ENCODE data around the gene MAST4.

The MAST4 gene

DNA sequence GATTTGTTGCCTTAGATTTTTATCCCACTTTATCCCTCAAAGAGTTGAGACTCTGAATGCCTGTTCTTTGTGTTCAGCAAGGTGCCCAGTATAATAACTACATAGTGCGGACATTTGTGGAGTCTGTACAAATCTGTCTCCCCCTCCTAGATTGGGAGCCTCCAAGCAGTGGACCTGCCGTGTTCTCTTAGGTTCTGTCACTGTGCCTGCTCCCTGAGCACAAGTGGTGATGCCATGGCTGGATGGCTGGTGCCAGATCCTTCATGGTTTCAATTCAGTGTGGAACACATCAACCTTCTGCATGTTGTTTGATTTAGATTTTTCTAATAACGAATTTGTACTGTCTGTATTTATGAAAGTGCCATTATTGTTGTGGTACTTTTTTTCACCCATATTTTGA, 307.5 kb downstream of the MAST4 start:
- DNase-seq (ENCODE audit: low read depth, low spot score): no peak

DNA sequence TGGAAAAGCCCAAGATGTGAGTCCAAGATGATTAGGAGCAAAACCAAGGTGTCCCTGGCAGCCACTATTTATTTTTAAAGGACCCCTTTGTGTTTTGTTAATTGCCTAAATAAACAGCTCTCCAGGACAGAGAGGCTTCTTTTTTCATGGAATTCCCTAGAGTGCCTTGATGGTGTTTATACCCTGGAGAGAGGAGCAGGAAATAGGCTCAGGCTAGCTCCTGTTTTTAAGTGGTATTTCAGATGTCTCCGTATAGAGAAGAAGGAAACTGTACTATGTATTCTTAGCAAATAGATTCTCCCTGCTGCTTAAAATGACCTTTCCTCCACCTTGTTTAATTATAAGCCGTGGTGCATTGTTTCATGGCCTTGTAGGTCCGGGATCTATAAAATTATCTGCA, 308.0 kb downstream of the MAST4 start:
- DNase-seq (ENCODE audit: low read depth, low spot score): no peak

DNA sequence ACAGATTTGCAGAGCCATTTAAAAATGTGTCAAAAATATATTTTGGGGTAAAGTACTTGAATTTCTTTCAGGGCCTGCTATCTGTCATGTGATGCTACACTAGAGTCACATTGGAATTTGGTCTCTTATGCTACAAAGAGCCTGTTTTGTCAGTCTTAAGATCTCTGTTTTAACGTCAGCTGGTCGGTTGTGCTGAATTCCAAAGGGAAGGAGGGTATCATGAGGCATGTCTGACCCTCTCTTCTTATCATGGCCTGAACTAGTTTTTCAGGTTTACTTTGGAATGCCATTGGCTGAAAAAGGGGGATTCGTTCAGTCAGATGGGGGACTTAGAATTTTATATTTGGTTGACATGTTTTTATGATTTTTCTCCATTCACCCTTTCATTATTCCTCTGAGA, 309.8 kb downstream of the MAST4 start:
- no peak for DNase-seq (ENCODE audit: low read depth, low spot score)

DNA sequence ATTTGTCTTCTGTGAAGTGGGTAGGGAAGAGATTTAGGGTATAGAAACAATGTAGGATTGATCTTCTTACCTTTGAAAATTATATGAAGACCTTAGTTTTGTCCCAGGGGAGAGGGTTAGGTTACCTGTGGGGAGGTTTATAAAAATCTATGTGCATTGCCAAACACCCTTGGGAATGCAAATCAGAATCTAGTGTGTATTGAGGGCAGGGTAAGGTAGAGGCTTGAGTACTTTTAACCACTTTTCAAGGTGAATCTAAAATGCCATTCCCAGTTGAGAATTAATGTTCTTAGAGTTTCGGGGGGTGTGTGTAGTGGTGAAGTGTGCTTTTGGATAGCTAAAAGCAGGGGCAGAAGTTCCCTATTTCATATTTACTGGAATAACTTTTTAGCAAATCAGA, 312.0 kb downstream of the MAST4 start:
- no peak for DNase-seq (ENCODE audit: low read depth, low spot score)

DNA sequence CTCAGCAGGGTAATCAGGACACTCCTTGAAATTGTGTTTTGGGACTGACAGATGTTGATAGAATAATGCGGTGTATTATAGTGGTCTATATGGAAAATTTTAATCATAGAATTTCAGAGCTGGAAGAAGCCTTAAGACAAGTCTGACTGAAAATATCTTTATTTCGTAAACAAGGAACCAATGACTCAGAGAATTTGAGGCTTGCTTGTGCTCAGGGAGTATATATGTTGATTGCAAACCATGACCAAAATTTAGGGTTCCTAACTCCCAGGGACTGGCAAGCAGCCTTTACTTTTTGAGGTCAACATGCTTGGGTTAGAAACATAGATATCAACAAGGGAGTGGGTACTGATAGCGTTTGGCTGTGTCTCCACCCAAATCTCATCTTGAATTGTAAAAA, 313.2 kb downstream of the MAST4 start:
- no peak for DNase-seq (ENCODE audit: low read depth, low spot score)

DNA sequence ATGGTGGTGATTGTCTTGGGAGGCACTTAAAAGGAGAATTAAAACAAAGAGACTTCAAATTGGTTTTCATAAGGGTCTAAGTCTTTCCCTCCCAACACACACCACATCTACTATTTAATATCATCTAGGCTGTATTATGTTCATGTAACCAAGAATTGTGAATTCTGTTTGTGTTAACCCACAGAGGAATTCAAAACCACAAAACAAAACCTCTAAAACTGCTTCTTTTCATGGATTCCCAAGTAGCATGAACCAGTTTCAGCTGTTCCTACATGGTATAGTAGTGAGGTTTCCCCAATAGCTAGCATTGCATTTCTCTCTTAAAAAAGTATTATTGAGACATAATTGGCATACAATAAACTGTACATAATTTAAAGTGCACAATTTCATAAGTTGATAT, 316.6 kb downstream of the MAST4 start:
- no peak for DNase-seq (ENCODE audit: low read depth, low spot score)

DNA sequence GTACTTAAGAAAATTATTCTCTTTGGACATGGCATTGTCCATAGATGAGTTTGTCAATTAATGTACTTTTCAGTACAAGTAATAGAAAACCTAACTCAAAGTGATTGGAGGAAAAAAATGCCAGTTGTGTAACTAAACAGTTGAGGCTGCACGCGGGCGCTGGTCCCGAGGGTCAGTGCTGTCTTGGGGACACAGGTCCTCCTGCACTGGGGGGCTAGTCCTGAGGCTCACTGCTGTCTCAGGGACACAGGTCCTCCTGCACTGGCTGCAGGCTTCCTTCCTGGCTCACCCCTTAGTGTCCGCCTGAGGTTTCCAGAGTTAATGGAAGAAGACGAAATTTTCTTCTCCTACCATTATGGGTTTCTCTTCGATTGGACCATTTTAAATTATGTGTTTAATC, 319.3 kb downstream of the MAST4 start:
- no peak for DNase-seq (ENCODE audit: low read depth, low spot score)

DNA sequence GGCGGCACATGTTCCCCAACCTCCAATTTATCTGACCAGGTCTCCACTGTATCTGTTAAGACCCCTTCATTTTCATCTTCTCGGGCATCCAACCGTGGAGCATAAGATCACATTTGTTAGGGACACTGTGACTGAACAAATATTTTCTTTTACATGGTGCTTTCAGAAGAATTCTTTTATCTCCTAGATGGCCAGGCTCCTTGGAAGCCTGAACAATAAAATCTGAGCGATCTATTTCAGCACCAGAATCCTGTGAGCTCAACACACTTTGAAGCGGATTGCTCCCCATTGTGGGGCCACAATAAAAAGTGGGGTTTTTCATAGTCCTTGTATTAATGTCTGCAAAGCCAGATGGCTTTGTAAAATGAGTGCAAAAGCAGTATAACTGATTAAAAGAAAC, 326.7 kb downstream of the MAST4 start:
- DNase-seq (ENCODE audit: low read depth, low spot score): no peak

DNA sequence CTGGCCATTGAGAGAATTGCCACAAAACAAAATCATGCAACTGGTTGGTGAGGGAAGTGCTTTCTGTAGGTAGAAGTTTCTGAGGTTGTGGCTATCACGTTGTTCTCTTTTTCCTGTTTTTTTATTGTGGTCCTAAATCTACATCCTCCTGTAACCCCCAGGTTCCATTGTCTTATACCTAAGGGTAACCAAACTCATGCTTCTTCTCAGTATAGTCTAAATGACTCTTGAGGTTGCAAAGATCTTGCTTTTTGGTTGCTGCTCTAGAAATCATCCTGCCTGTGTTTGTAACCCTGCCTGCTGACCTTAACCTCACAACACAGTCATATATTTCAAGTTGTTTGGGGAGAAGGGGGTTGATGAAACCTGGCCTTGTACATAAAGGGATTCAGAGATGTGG, 327.3 kb downstream of the MAST4 start:
- DNase-seq (ENCODE audit: low read depth, low spot score): no peak

DNA sequence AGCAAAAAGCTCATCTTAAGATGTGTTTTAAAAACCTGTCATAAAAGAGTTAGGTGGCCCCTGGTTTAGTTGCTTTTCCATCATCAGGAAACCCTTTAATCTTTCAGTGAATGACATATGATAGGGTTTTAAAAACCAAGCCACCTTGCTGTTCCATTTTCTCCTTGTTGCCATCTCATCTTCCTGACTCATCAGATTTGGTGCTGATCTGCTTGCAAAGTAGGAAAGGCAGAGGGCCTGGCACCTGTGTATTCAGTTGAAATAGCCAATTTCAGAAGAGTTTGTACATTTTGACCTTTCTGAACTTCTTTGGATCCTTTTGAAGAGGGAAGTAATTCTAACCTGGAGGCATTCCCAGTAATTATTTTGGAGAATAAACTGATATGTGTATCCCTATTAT, 327.7 kb downstream of the MAST4 start:
- DNase-seq (ENCODE audit: low read depth, low spot score): no peak

DNA sequence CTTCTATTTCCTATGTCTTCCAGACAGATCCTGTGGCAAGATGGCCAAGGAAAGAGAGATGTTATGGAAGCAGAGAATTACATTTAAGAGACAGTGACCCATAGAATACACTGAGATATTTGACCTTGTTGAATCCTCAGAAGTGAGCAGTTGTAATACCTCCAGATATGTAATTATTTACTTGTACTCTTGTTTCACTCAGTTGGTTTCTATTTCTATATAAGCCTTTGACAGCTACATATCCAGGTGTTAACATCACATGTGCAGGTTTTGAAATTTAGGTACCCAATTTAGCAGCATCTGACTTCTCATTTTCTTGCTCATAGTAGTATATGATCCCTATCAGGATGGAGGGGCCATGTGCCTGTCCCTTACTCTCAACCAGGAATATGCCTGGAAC, 330.9 kb downstream of the MAST4 start:
- no peak for DNase-seq (ENCODE audit: low read depth, low spot score)

DNA sequence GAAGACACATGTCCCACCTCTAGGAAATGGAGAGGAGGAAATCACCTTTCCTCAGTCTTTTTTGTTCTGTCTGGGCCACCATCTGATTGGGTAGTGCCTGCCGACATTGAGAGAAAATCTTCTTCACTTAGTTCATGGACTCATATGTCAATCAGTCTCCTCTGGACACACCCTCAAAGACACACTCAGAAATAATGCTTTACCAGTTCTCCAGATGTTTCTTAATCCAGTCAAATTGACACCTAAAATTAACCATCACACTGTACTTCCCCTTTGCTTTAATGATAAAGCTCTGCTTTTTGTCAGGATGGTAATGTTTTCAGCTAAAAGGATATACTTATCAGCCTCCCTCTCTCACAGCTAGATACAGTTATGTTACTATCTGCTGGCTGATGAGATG, 333.1 kb downstream of the MAST4 start:
- DNase-seq (ENCODE audit: low read depth, low spot score): no peak

DNA sequence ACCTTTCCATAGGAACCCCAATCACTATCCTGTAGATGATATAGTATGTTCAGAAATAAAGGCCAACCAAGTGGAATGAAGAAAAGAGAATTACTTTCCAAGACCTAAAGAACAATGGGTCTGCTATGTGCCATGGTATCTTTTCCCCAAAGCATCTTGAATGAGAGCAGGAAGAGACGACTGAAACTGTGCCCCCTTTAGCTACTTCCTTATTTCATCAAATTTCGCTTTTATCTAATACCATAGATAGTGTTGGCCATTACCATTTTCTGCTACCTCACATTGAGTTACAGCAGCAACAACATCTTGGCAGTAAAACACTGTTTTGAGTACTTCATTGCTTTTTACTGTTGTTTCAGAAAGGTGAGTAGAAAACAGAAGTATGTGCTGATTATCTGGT, 333.8 kb downstream of the MAST4 start:
- DNase-seq (ENCODE audit: low read depth, low spot score): no peak

DNA sequence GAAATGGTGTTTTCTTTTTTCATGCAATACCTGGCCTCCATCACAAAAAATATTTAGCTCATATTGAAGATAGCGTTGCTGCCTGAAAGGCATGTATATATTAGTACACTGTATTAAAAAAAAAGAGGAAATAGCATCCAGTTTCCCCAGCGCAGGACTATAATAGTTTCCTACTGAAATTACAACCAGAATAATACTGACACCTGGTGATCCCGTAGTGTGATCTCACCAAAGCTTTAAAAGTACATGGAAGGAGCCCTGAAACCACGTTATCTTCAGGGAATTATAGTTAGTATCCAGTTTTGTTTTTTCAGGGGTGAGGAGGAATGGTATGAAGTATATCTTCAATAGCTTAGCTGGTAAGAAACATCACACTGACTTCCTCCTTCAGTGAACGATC, 335.5 kb downstream of the MAST4 start:
- DNase-seq (ENCODE audit: low read depth, low spot score): no peak

DNA sequence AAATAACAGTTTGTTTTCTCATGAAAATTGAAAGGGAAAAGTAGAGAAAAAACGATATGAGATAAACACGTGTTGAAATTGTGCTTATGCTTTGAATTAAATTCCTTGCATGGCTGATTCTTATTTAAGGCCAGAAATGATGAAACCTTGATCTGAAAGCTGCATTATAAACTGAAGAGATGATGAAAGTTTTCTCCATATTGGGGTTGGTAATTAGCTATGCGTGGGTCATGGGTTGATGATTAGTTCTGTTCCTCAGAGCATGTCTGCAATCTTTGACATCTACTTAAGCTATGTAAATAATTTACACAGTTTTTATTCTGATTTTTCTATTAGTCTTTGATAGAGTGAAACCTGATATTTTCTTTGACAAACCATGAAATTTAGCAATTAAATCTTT, 336.3 kb downstream of the MAST4 start:
- DNase-seq (ENCODE audit: low read depth, low spot score): no peak

DNA sequence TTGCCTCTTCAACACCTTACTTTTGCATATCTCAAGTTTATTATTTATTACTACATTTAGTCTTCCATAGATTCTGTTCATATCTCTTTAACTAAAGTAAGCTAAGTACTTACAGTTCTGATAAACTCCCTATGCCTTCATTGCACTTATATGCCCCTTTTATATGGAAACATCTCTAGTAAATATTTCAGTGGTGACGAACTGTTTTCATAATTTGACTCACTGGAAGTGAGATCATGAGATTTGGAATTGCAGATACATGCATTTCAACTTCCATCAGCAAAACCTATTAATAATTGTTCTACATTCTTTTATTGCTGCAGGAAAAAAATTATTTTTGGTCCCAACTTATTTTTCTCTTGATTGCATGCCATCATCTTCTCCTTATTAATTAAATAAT, 336.9 kb downstream of the MAST4 start:
- DNase-seq (ENCODE audit: low read depth, low spot score): no peak

DNA sequence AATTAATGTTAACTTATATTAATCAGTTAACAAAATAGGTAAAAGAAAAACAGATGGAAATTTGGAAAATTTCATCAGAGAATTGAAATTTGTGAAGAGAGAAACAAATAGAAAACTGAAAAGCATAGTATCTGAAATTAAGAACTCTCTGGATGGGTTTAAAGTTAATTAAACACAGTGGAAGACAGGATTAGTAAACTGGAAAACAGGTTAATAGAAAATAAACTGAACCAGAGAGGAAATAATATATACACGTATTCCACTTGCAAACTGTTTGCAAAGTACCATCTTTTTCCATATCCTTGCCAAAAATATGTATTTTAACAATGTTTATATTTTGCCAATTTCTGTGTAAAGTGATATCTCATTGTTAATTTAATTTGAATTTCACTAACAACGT, 342.9 kb downstream of the MAST4 start:
- no peak for DNase-seq (ENCODE audit: low read depth, low spot score)

DNA sequence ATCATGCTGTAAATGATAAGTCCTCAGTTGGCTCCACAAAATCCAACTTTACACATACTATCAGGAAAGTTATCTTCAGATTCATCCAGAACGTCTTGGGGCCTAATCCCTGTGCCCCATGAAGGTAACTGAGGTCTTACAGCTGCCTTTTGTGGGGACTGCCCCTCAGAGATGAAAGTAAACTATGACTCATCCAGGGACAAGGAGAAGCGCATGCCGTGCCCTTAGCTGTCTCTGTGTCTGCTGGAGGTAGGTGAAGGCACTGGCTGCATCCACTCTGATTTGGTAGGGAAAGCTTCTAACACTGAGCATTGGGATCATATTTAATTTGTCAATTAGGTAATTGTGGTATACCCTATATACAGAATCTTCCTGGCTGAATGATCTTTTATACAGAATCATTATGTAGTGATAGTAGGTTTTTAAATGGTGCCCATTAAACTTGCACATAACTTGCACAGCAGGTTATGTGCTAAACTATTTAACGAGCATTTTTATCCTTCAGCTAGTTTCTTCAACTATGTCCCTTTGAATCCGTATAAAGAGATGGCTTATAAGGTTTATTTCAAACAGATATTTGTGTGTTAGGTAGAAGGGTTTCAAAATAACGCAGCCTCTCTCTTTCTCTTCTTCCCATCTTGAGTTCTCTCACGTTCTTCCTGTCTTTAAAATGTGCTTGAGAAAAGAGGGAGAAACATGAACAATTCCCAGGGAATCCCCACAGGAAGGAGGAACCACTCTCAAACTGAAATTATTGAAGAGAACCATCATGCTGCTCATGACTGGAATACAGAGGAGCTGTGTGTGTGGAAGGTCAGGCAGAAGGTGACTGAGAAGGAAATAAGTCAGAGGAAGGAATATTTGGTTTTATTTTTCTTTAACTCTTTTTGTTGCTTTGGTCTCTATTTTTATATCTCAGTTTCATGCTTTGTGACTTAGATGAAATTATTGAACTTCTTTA, 349.5 kb downstream of the MAST4 start:
- no peak for DNase-seq (ENCODE audit: low read depth, low spot score)

DNA sequence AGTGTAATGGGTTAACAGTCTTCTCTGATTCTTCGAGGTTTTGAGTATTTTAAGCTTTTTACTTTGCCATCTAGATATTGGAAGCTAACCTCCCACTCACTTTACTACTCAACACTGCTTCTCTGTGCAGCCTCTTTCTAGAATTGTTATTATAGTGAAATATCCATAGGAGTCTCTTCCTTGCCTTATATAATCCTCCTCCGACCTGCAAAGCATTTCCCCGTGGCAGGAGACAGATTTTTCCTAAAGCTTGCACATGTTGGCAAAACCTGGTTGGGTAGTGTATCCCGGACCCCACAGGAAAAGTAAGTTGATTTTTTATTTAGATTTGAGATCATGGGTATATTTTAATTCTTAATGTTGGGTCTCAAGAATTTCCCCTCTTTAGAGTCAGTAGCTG, 351.3 kb downstream of the MAST4 start:
- no peak for DNase-seq (ENCODE audit: low read depth, low spot score)

DNA sequence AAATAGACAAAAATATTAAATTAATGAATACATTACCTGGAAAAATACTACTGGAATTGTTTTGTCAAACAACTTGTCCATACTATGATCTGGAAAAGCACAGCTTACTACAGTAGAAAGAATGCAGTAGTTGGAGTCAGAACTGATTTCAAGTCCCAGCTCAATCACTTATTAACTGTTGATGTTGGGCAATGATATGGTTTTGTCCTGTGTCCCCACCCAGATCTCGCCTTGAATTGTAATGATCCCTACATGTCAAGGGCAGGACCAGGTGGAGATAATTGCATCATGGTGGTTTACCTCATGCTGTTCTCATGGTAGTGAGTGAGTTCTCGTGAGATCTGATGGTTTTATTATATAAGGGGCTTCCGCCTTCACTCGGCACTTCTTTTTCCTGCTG, 352.9 kb downstream of the MAST4 start:
- no peak for DNase-seq (ENCODE audit: low read depth, low spot score)

DNA sequence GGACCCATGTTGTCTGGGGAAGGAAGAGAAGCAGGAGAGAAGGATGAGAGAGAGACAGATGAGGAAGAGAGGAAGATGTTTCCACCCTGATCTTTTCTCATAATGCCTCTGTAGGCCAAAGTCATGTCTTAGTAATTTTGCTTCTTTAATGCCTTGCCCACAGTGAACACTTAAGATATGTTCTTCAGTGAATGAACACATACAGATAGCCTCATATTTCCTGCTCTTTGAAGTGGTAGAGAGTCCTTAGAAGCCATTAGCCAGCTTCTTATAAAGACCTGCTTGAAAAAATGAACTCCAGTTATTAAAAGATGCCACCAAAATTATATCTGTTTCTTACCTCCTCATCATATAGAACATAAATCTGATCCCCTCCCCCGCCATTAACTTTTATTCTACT, 356.0 kb downstream of the MAST4 start:
- DNase-seq (ENCODE audit: low read depth, low spot score): no peak

DNA sequence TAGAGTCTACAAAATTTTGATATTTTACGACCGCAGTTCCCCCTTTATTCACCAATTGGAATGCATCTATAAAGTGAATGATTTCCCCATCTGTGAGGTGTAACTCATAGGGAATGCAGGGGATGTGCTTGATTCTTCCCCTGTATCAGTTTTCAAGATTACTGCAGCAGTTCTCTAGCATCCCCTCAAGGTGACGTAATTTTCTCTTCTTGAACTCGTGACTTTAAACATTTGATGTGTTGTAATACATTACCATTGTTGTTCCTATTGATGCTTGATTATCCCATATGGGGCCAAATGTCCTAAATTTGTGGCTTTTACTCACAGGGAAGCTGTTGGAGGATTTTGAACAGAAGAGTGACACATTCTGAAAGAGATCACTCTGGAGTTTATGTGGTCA, 360.2 kb downstream of the MAST4 start:
- no peak for DNase-seq (ENCODE audit: low read depth, low spot score)

DNA sequence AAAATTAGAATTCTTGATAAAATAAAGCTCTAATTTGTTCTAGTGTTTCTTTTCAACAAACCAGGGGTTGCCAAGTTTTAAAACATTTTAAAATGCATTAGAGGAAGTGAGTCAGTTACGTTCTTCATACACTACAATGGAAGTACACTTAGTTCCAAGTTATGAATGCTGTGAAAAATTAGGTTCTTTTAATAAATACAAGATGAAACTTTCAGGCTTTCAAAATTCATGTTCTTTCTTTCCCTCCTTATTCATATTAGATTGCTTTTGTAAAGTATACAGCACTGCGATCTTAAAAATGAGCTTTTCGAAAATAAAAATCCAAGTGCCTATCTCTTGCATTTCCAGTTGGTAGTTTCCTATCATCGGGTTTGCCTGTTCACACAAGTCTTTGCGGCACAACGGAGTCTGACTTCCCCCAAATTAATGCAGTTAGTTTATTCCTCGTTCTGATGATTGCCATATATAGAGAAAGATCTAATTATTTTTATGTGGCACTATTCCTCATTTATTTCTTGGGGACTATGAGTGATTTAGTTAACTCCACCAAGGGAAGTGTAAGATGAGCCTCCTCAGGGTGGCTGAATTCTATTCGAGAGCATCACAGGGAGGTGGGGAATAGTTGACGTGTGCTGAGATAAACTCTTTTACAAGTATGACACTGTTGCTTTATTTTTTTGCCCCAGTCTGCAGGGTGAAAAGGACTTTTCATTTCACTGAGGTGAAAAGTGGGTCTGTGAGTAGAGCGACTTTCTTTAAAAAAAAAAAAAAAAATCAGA, 362.2 kb downstream of the MAST4 start:
- DNase-seq (ENCODE audit: low read depth, low spot score): no peak
